HG02885 (cell line): ENCODE data around the gene MKNK1.

Source experiments
- ATAC-seq: cut with Tn5 transposase; IDR thresholded peaks from one replicate; pipeline ENCODE4 v1.9.1; 2021; ENCODE audit warnings: mild to moderate bottlenecking; ENCODE audit not compliant: unreplicated experiment, poor library complexity

MKNK1 gene

DNA sequence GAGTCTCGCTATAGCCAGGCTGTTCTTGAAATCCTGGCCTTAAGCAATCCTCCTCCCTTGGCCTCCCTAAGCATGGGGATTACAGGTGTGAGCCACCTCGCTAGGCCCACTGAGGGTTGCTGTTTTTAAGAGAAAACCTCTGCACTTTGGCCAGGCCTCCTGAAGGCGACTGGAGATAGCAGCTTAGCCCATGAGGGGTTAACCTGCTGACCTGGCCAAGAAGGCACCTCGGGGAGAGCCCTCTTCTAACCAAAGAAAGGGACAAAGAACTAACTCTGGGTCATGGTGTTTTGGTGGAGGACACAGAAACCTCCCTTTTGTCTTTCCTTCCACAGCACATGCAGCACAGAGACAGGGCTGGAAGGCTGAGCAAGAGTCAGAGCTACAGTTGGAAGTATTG is 35.0 kb downstream of the MKNK1 start:
- ATAC-seq = no peak

- ATAC-seq = no peak
These were observed 35.6 kb downstream of the MKNK1 start for GRCh38 chr1:46568461-46568891.

- no peak for ATAC-seq
These were observed 40.7 kb downstream of the MKNK1 start for GRCh38 chr1:46563341-46563740.

DNA sequence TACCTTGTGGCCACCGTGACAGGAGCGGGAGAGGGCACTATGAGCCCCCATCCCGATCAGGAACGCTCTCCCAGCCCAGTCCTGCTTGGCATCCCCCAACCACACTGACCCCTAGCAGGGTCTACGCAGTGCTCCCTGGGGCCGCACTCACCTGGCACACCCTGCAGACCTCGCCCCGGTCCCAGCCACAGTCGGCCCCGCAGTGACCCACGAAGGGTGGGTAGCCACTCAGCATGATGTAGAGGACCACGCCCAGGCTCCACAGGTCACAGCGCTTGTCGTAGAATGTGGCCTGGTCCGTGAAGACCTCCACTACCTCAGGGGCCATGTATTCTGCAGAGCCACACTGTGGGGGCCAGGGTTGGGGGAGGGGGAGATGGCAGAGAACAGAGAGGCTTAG is 41.6 kb downstream of the MKNK1 start:
- no peak for ATAC-seq

DNA sequence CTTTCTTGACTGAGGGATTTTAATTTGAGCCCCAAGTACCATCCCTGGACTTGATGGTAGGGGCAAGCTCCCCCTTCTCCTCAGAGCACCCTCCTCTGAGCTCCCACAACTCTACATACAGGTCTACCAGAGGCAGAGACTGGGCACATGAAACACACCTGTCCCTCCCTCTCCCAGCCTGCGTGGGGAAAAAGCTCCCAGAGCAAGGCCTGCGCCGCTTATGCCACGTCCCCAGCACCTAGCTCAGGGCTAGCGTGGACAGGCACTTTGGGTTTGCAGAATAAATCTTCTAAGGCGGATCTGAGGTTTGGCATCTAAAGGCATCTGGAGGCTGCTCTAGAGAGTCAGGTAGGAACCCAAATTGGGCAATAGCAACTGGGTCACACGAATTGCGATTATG is 45.1 kb downstream of the MKNK1 start:
- ATAC-seq = no peak

GRCh38 chr1:46558141-46558963 is 45.7 kb downstream of the MKNK1 start:
- ATAC-seq = no peak

DNA sequence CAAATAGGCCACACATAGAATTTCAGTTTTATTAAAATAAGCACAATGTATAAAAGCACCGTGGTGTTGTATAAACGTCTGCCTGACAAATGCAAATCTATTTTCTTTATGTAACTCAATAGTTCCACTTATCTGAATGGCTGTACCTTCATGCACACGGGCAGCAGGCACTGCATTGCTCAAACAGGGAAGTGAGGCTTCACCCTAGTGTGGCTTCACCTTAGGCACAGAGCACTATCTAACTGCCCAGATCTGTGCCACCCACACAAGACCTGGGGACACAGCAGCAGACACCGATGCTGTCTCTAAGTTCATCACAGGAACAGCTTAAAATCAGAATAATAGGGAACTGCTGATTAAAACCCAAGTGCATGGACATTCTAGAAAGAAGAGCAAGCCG is 46.7 kb downstream of the MKNK1 start:
- no peak for ATAC-seq

GRCh38 chr1:46556822-46557221 is 47.2 kb downstream of the MKNK1 start:
- ATAC-seq = no peak

DNA sequence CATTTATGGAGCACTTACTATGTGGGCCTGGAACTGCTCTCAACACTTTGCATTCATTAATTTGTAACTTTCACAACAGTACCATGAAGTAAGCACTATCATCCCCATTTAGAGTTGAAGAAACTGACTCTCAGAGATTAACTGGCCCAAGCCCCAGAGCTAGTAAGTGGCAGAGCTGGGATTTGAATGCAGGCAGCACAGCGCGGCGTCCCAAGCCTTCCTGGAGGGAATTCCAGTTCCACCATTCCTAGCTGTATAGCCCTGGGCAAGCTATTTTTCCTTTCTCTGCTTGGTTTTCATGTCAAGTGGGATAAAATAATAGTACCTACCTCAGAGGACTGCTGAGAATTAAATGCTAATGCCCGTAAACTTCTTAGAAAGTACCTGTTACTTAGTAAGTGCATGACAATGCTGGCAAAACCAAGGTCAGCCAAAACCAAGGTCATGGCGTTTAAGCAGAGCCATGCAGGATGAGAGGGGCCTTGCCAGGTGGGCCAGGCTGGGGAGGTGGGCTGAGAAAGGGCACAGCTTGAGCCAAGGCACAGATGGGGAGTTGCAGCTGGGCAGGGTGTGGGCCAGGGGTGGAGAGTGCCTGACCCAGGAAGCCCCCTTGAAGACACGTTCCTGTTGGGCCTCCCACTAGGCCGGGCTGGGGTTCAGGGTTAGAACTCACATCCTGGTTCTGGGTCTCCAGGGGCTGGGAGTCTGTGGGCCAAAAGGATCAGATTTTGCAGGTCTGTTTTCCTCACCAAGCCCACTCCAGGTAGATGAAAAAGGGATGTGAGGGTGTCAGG is 48.0 kb downstream of the MKNK1 start:
- ATAC-seq = no peak

GRCh38 chr1:46554597-46555381 is 49.3 kb downstream of the MKNK1 start:
- ATAC-seq = no peak

GRCh38 chr1:46554236-46554596 is 49.9 kb downstream of the MKNK1 start:
- ATAC-seq = no peak

DNA sequence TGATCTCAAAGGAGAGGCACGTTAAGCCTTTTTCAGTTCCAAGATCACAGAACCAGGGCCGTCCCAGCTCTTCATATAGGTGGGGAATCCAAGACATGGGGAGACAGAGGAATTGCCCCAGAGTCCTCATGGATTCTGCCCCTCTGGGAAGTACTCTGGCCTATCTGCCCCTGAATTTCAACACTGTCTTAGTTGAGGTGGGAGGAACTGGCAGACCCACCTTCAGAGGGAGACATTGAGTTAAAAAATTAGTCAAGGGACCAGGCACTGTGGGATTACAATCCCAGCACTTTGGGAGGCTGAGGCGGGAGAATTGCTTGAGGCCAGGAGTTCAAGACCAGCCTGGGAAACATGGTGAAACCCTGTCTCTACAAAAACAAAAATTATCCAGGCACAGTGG is 50.6 kb downstream of the MKNK1 start:
- no peak for ATAC-seq

DNA sequence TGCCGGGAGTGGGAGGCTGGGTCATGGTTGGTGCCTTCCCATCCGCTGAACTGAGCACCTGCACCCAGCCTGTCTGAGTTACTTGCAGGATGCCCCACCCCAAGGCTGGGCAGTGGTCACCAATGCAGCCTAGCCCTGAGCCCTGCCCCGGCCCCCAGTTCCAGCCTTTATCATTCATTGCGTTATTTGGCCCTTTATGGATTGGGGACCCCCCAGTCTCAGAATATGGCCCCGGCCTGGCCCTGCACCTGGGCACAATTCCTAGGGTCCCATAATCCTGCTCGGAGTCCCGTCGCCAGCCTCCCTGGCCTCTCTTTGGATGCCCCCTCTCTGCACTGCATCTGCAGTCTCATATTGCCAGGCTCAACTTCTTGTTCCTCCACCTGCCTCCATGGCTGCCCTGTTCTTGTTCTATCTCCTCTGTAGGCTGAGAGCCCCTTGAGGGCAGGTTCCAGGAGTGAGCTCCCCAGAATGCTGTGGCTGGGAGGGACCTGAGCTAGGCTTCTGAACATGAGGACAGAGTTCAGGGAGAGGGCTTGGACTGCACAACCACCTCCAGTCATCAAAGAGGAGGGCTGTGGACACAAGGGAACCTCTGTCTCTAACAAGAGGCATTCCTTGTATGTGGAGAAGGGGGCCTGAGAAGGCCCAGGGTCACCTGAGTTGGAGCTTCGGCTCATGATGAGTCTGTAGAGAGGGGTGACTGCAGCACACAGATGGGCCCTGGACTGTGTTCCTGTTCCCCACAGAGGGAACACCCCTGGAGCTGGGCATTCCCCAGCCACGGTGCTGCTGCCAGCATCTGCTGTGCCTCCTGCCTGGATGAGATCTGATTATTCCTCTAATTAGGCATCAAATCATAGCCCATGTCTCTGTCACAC is 51.5 kb downstream of the MKNK1 start:
- no peak for ATAC-seq

DNA sequence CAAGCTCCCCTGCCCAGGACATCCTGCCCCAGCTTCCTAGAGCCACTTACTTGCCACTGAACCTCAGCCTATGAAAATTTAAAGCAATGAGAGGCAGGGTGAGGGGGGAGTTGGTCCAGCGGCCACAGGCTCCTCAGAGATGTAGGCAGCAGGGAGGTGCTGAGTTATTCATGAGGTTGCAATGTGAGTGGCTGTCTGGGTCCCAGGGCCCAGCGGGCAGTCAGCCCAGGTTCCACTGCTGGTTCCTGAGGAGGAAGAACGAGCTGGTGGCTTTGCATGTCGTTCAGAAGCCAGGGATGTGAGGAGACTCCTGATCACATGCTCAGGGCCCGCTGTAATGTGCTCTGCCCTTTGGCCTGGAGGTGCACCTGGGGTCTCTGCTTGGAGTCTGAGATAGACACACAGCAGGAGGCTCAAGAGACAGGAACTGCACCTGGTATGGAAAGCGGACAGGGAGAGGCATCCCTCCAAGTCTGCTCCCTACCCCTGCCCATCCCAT is 52.4 kb downstream of the MKNK1 start, which contains the start of gene KNCN:
Gene KNCN, minus strand, starts transcription at position 51 of the 499 bp plus-strand sequence. CDS start 432 bp downstream, outside the sequence.
- ATAC-seq = no peak

GRCh38 chr1:46550751-46551231 is 53.3 kb downstream of the MKNK1 start:
- no peak for ATAC-seq

DNA sequence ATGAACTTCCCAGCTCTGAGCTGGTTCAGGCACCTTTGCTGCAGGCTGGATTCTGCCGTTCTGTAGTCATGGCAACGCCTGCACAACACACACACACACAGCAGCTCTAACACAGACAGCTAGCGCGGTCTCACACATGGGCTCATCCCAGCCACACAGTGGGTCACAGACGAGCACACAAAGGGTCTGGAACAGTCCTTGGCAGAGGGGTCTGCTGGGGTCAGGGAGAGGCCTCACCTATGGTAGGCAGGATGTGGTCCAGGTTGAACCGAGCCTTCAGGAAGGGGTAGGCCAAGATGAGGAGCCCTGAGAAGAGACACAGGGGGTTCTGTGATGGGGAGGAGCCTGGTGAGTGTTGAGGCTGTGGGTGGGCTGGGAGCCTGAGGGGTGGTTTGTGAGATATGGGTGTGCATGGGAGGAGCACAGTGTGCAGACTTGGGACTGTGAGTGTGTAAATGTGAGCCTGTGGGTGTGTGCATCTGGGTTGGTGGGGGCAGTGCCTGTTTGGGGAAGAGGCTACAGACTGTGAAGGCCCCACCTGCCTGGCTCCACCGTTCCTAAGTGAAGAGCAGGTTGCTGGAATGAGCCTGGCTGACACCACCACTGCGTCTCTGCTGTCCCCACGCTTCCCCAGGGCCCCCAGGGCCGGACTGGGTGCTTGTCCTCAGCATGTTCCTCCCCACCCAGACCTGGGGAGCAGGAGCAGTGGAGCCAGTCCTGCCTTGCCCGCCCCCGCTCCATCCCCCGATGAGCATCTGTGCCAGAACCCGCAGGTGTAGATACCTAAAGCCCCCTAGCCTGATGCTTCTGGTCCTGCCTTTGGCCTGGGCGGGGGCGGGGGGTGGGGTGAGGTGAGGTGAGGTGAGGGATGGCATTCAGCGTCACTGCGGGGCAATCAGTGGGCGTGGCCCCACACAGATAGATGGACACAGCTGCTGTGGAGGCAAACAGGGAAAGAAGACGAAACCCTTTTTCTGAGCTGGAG is 54.1 kb downstream of the MKNK1 start:
- ATAC-seq = no peak

DNA sequence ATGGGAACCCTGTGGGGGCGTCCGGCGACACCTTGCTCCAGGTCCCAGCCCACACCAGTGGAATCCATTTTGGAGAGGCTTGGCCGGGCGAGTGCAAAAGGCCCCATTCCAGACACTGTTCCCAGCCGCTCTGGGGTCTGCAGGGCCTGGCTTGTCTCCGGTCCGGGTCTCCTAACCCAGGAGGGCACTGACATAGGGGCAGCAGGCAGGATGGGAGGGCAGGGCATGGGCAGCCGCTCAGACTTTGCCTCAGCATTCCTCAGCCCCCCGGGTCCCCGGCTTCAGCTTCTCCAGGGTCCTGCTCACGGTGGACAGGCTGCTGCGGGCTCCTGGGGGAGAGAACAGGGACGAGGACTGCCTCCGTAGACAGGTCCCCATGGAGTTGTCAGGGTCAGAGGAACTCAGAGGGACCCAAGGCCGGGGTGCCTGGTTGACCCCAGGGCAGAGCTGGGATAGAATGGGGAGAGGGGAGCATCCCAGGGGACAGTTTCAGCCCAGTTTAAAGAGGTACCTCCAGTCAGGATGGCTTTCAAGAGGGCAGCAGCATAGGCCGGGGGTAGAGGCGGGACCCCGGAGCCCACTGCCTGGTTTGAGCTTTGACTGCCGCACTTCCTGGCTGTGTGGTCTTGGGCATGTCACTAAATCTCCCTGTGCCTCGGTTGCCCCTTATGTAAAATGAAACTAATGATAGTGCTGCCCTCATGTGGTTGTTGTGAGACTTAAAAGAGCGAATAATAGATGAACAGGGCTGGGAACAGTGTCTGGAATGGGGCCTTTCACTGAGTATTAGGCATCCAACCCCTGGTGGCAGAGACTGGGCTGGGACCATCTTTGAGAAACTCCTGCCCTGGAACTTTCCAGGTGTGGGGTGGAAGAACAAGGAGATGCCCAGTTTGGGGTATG is 56.3 kb downstream of the MKNK1 start:
- no peak for ATAC-seq
